ENCODE data around the gene KLK5. TPM values are rescaled to one million over a fixed set of nuclear protein-coding genes. Genes with fewer than 3 reads are reported as not detected.
A peak's percentile ranks its signal among the peaks of the same experiment; 100 is the strongest.

The KLK5 gene
- polyA plus RNA-seq, 4 donors, result 1.3 to 2.6 (median 2.1) TPM

DNA sequence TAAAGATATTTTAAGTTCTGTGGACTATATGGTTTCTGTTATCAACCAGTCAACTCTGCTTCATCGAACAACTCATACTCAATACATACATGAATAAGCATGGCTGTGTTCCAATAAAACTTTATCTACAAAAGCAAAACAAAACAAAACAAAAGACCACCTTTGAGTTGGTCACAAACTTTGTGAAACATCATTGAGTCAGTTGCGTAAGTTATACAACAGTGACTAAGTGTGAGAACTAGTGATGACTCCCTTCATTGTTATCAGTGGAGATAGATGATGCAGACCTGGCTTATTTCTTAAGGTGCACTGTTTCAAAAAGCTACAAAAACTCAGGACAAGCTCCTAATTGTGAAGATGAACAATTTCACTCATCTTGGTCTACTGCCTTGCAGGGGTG lies 27.1 kb downstream of the KLK5 start:
- DNase-seq (ENCODE audit: low read depth in 4 of 4, low spot score in 3 of 4), result no peak

DNA sequence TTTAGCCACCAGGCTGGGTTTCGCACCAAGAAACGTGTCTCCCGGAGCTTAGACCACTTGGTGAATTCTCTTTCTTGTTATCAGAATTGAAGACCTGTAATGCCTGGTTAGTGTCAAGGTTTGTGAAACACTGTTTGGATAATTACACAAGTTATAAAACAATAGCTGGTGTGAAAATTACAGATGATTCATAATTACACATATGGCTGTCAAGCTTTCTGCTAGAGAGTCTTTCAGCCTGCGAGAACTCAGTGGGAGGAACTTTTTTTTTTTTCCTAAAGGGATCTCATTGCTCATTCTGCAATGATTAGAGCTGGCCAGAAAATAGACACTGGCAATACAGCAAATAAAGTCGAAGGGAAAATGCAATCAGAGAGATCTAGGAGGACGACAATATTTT lies 28.3 kb downstream of the KLK5 start:
- DNase-seq (ENCODE audit: low read depth in 4 of 4, low spot score in 3 of 4), result no peak

DNA sequence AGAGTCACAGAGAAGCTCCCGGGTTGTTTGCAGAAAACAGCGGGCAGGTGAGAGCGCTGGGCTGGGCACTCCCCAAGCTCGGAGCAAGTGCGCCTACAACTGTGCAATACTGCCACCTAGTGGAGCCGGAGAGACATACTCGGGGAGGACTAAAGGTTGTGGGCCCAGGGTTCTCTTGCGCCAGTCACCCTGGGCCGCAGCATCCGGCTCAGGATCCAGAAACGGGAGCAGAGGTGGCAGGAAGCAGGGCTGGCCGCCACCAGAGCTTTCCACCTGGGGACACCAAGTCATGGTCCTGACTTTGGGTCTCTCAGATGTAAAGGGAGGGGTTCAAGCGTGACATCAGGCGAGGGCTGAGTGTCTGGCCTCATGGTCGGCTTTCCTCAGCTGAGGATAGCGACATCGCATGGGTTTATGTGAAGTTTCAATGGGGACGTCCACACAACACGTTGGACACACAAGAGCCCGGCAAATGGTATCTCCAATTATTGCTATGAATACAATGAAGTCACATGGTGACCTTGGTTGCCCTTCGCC lies 30.5 kb downstream of the KLK5 start:
- DNase-seq (ENCODE audit: low read depth in 4 of 4, low spot score in 3 of 4), result peak; percentile 73 to 81 (median 76)

DNA sequence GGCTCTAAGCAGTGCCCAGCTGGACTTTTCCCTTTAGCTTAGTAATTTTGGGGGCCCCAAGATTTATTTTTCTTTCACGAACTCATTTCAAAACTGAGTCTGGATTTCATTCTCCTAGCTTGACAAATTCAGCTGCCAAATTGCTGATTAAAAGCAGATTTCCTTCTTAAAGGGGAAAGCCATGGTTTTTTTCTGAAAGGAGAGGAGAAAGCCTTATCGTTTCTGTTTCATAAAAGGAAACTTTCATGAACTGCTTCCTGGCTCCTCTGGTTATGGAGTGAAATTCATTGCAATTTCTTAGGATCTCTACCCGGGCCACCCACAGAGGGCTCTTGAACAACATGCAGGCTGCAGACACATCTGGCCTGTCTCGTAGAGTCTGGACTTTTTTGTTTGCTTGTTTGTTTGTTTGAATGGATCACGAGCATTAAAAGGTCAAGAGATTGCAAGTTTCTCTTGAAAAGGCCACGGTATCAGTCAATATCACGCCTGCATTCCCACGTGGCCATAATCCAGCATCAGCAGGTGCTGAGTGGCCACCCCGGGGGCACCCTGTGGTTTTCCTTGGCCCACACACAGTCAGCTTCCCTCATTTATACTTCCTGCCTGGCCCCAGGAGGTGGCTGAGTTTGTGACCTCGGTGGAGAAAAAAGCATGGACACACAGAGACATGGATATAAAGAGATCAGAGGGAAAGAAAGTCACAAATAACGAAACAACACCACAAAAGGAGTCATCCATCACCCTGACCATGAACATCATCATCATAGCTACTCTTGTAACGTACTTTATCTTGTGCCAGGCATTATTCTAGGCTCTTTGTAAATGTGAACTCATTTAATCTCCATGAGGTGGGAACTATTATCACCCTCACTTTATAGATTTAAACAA lies 31.2 kb downstream of the KLK5 start:
- DNase-seq (ENCODE audit: low read depth in 4 of 4, low spot score in 3 of 4), result no peak

DNA sequence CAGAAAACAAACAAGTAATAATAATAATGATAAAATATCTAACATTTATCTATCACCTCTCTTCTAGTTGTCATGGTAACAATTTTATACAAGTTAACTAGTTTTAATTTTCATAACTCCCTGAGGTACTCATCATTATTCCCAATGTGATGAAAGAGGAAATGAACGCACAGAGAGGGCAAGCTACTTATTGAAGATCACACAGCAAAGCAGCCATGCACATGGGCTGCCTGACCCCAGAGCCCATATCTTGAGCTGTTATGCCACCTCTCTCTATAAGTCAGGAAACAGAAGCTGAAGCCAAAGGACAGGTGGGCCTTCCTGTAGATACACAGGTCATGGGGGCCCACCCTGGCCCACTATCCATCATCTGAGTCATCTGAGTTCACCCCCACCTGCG lies 36.8 kb downstream of the KLK5 start:
- no peak for DNase-seq (ENCODE audit: low read depth in 4 of 4, low spot score in 3 of 4)

DNA sequence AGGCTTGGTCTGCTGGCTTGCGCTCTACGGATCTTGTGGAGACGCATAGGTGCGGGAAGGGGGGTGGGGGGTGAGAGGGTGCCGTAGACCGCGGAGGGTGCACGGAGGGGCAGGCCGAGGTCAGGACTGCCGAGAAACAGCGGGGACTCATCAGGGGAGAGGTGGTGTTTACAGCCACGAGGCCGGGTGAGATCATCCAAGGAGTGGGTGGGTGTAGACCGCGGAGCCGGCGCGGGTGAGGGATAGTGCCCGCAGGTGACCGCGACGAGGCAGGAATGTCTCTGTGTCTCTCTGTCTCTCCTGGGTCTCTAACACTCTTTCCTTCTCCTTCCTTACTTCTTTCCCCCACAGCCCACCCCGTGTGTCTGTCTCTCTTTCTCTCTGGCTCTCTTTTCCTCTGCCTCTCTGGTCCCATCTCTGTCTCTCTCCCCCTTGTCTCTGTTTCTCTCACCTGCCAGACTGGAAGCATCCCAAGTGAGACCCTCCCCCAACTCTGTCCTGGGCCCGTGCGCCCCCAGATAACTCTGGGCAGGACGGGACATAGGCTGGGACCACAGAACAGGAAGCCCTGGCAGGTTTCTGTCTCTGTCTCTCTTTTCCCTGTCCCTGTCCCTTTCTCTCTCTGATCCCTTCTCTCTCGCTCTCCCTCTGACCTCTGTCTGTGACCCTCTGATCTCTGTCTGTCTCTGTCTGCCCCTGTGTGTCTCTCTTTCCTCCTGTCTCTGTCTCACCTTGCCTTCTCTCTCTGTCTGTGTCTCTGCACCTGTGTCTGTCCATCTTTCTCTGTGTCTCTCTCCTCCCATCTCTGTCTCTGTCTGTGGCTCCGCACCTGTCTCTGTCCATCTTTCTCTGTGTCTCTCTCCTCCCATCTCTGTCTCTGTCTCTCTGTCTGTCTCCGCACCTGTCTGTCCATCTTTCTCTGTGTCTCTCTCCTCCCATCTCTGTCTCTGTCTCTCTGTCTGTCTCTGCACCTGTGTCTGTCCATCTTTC lies 39.8 kb downstream of the KLK5 start:
- no peak for DNase-seq (ENCODE audit: low read depth in 4 of 4, low spot score in 3 of 4)

DNA sequence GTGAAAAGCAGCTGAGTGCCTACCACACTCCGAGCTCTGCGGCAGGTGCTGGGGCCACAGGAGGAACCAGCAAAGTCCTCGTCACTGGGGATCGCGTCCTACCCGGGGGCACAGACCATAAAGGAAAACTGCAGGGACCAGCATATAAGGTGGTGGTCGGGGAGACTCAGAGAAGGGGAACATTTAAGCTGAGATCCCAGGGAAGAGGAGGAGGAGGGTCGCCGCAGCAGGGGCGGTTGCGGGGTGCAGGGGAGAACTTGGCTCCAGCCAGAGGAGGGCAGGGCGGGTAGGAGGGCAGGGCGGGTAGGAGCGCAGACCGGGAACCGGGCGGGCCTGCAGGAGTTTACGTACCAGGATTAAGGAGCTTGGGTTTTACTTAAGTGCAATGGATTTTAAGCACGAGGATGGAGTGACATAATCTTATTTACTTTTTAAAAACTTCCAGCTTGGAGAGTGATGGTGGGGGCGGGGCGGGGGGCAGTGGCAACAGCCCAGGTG lies 40.7 kb downstream of the KLK5 start:
- no peak for DNase-seq (ENCODE audit: low read depth in 4 of 4, low spot score in 3 of 4)

DNA sequence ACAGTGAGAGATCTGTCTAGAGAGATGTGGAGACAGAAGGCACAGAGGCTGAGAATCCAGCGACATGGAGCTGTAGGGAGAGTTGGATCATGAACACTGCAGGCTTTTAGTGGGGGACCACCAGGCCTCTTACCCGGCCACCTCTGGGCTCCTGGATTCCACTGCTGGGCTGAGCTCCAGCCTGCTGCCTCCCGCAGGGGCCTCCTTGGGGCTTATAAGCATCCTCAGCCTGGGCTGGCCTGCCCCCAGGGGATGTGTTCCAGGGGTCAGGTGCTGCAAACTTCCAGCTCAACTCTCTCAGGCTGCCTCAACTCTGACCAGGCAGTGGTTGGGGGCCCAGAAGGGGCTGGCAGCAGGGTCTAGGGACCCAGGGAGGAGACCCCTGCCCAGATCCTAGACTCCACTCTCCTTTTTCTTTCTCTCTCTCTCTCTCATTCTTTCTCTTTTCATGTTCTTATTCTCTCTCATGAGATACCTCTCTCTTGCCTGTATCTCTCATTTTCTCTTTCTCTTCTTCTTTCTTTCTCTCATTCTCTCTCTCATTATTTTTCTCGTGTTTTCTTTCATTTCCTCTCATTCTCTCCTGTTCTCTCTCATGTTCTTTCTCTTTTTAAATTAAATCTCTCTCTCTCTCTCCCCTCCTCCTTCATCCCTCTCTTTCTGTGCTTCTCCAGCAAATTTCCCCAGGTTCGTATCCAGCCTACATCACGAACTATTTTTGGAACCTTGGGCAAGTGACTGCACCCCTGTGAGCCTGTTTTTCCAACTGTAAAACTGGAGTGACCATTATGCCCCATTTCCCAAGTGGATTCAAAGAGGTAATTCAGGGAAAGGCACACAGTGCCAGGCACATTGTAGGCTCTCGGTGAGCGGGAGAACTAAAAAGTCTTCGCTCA lies 41.4 kb downstream of the KLK5 start, which contains the start of gene KLK4:
TSS of gene KLK4 (minus strand) at position 190 of the 896 bp plus-strand sequence. CDS start 657 bp downstream, outside the sequence.
- DNase-seq (ENCODE audit: low read depth in 4 of 4, low spot score in 3 of 4), result no peak

DNA sequence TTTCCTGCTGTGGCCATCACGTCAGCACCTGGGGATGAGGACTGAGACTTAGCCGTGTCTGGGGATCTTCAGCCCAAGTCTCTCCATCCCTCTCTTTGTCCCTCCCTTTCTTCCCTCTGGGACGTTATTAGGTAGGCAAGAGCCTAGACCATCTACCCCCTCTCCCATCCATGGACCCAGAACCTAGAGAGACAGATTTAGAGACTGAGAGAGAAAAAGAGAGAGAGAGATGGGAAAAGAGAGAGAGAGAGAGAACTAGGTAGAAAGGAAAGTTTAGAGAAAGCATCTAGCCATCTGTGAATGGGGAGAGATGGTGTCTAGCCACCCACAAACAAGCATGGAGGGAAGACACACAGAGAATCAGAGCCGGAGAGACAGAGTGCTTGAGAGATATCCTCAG lies 42.1 kb downstream of the KLK5 start:
- DNase-seq (ENCODE audit: low read depth in 4 of 4, low spot score in 3 of 4), result no peak

DNA sequence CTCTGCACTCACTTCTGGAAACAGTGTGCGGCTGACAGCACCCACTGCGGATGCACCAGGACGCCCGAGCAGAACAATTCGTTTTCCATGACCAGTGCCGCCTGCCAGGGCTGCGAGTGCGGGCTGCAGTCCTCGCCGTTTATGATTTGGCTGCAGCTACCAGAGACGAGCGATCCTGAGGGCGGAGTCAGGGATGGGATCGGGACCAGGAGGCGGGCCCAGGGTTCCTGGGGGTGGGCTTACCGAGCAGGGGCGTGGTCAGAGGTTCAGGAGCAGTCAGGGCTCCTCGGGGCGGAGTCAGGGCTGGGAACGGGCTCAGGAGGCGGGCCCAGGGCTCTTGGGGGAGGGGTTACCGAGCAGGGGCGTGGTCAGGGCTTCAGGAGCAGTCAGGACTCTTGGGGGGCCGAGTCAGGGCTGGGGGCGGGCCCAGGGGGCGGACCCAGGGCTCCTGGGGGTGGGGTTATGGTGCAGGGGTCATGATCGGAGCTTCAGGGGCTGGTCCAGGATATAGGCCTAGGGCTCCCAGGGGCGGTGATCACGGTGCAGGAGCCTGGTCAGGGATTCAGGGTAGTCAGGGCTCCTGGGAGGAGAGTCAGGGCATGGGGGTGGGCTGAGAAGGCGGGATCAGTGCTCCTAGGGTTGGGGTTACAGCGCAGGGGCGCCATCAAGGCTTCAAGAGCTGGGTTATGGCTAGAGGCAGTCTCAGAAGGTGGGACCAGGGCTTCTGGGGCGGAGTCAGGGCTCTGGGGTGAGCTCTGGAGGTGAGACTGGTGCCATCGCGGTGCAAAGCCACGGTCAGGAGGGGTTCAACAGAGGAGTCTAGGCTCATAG lies 43.4 kb downstream of the KLK5 start:
- peak in 1 of 4 donors; percentile 19 for DNase-seq (ENCODE audit: low read depth in 4 of 4, low spot score in 3 of 4)

DNA sequence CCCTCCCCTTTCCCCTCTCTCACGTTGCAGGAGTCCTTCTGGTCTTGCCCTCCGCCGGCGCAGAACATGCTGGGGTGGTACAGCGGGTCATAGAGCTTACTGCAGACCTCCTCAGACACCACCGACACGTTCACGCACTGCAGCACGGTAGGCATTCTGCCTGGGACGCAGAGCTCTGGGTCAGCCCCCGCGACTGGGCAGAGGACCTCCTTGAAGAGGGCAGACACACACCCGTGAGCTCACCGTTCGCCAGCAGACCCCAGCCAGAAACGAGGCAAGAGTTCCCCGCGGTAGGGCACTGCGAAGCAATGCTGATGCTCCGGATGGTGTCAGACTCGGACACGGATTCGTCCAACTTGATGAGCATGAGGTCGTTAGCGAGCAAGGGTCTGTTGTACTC lies 44.5 kb downstream of the KLK5 start:
- no peak for DNase-seq (ENCODE audit: low read depth in 4 of 4, low spot score in 3 of 4)

DNA sequence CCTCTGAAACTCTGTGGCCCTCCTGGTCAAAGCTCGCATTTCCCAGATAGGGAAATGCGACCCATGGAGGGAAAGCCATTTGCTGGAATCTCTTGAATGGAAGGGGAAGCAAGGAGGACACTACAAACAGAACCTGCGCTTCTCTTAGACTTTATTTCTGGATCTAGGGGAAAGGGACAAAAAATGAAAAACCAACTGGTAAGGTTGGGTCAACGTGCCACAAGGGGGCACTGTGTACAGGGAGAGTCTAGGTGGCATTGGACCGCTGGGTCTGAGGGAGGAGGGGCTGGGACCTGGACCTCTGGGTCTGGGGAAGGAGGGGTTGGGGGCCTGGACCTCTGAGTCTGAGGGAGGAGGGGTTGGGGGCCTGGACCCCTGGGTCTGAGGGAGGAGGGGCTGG lies 46.6 kb downstream of the KLK5 start:
- DNase-seq (ENCODE audit: low read depth in 4 of 4, low spot score in 3 of 4), result no peak

DNA sequence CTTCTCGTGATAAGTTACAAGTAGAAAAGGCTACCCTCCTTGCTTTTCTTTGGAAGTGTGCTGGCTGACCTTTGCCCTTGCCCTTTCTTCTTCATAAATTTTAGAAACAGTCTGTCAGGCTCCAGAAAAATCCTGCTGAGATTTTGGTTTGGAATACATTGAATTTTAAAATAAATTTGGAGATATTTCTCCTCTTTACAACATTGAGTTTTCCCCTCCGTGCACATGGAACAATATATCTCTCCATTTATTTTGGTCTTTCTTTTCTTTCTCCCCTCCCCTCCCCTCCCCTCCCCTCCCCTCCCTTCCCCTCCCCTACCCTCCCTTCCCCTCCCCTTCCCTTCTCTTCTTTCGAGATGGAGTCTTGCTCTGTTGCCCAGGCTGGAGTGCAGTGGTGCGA lies 50.2 kb downstream of the KLK5 start:
- DNase-seq (ENCODE audit: low read depth in 4 of 4, low spot score in 3 of 4), result no peak

DNA sequence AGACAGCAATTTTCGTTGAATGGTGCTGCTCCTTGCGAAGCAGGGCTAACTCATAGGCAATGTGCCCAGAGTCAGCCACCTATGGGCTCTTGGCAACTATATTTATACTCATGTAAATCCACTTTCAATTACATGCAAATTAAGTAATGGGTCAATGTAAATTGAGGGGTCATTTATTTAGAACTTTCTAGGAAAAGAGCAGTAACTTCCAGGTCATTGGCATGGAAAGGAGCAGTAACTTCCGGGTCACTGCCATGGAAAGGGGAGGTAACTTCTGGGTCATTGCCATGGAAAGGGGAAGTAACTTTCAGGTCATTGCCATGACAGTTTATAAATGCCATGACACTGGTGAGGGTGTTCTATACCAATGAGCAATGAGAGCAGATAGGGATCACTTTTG lies 53.3 kb downstream of the KLK5 start:
- DNase-seq (ENCODE audit: low read depth in 4 of 4, low spot score in 3 of 4), result no peak

DNA sequence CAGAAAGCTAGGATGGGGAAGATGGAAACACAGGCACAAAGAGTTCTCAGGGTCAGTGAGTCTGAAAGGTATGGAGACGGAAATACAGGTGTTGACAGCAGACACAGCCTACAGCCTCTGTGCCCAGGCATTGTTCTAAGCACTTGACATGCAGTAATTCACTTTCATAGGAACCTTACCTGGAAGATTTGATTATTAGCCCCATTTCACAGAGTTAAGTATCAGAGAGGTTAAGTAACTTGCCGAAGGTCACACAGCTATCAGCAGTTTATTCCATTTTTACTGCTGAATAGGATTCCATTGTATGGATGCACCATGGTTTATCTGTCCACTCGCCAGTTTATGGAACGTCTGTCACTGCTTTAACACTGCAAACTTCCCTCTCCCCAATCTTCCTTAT lies 54.8 kb downstream of the KLK5 start:
- DNase-seq (ENCODE audit: low read depth in 4 of 4, low spot score in 3 of 4), result no peak

DNA sequence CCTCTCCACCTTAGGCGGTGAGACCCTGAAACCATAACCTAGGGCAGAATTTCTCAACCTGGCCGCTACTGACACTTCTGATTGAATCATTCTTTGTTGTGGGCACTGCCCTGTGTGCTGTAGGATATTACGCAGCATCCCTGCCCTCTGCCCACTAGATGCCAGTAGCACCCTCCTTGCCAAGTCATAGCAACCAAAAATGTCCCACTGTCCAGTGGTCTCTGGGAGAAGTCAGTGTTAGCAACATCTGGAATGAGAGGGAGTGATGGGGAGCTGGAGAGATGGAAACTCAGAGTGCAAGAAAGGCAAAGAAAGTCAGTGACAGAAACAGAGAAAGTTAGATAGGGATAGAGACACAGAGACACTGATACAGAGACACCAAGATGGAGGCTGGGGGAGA lies 55.2 kb downstream of the KLK5 start:
- no peak for DNase-seq (ENCODE audit: low read depth in 4 of 4, low spot score in 3 of 4)

DNA sequence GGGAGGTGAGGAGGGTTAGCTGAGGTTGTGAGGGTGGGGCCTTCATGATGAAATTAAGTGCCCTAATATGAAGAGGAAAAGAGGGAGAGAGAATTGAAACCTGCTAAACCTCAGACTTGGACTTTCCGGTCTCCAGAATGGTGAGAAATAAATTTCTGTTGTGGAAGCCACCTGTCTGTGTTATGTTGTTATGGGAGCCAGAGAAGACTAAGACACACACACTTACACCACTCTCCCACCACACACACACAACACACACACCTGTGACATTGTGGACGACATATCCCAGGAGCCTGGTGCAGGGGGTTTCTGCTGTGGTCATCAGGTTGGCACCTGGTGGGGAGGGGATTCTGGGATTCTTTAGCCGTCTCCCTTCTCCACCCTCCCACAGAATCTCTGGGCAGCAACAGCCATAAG lies 55.6 kb downstream of the KLK5 start:
- DNase-seq (ENCODE audit: low read depth in 4 of 4, low spot score in 3 of 4), result no peak

DNA sequence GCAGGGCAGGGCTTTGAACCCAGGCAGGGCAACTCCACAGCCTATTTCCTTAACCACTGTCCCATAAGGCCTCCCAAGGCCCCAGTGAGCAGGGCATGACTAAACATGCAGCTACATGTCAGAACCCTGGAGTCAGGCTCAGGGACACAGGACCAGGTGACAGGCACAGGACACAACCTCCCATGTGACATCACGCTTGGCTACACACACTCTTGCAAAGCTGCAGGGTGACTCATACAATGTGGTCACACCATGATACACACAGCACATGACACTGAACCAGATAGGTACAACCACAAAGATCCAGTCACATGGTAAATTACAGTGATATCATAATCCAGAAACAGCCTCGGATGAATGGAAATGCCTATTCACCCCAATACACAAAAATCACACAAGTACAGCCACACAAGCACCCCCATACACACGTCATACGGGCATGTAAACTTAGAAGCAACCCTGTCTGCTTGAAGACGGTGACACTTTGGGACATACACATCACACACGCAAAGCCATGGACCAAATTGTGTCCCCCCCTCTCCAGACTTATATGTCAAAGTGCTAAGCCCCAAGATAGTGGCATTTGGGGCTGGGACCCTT lies 56.1 kb downstream of the KLK5 start:
- peak in 1 of 4 donors; percentile 29 for DNase-seq (ENCODE audit: low read depth in 4 of 4, low spot score in 3 of 4)

All from right renal pelvis (tissue), 4 donors.